NCI-H1694 treated with DMSO at 0.1 percent for 48 hours (cell line): Measurements from ENCODE around the gene TLK2.
"Not testable (repeated sequence)": the region's sequence is repeated elsewhere in the genome, so short reads cannot be mapped to it uniquely, and the experiment has no call there.

Experiments
- DNase-seq: peaks from one replicate; lab custom pipeline; 2025; lab: John Stamatoyannopoulos, UW

The TLK2 gene

DNA sequence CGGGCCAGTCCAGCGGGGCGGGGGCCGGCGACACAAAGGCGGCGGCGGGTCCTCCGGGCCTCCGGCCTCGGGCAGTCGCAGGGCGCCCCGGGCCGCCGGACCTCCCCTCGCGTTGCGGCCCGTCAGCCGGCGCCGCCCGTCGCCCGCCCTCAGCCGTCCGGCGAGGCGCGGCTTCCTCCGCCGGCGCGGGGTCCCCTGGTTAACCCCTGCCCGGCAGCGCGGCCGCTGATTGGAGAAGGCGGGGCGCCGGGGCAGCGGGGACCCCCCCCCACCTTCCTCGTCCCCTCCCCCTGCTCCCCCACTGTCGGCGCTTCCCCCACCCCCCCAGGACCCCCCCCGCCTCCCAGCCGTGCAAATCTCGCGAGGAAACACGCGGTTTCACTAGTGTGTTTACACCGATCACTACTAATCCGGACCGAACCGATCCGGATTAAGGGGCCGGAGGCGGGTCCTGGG is at the start of gene TLK2:
TLK2 (plus strand) TSS at position 402 of the 456 bp plus-strand sequence. CDS start 2,301 bp downstream, outside the sequence.
- peak; percentile 60 for DNase-seq

DNA sequence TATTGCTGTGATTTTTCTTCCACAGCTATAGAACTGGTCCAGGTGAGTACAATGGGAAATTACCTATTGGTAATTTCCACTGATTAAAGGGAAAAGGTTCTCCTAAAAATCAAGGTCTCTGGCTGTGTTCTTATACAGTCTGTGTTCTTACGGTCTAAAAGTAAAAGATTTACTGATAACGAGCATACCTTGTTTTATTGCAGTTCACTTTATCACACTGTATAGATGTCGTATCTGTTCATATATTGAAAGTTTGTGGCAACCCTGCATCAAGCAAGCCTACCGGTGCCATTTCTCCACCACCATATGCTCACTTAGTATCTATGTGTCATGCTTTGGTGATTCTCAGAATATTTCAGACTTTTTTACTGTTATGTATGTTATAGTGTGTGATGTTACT is 43.4 kb upstream of the TLK2 start:
- not testable (repeated sequence) for DNase-seq

DNA sequence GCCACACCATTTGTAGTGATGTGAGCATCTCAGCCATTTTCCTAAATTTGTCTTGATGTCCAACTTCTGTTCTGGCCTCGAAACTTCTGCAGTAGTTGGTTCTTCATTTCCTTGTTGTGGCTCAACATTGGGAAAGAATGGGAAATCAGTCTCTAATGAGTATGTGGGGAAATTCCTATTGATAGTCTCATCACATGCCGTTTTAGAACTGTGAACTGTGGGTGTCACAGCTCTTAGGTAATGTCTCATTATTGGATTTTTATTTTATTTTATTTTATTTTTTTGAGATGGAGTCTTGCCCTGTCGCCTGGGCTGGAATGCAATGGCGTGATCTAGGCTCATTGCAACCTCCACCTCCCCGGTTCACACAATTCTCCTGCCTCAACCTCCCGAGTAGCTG is 37.4 kb upstream of the TLK2 start:
- not testable (repeated sequence) for DNase-seq

DNA sequence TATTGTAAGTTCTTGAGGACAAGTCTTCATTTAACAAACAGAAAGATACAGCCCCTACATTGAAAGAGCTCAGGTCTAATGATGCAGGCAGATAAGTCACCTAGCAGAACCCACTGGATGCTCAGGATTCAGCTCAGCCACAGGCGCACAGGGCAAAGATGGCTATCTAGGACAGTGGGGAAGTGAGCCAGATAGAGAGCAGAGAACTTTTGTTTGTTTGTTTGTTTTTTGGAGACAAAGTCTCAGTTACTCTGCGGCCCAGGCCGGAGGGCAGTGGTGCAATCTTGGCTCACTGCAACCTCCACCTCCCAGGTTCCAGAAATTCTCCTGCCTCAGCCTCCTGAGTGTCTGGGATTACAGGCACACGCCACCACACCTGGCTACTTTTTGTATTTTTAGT is 34.6 kb upstream of the TLK2 start:
- no peak for DNase-seq

DNA sequence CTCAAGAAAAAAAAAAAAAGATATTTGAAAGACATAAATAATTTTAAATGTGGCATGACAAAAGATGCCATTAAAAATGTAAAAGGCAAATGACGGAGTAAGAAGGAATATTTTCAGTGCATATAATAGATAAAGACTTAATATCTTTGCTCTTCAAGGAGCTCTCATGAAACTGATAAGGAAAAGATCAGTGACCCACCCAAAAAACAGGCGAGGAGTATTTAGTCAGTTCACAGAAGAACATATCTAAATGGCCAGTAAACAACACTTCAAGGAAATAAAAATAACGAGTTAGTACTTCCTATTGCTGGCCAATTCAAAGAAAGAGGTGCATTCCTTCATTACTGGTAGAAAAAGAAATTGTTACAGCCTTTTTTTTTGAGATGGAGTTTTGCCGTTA is 32.8 kb upstream of the TLK2 start:
- not testable (repeated sequence) for DNase-seq

DNA sequence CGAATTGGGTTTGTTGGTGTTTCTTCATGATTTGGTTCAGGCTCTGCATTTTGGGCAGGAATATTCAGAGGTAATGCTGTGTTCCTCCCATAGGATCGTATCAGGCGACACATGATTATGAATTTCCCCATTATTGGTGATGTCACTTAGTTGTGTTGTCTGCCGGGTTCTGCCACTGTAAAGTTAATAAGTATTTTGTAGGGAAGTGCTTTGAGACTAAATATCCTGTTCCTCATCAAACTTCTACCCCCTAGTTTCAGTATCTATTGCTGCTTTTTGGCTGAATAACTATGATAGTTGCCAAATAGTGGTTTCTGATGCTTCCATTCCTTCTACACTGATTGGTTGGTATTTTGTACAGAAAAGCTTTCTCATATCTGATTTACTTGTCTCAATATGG is 26.4 kb upstream of the TLK2 start:
- not testable (repeated sequence) for DNase-seq

DNA sequence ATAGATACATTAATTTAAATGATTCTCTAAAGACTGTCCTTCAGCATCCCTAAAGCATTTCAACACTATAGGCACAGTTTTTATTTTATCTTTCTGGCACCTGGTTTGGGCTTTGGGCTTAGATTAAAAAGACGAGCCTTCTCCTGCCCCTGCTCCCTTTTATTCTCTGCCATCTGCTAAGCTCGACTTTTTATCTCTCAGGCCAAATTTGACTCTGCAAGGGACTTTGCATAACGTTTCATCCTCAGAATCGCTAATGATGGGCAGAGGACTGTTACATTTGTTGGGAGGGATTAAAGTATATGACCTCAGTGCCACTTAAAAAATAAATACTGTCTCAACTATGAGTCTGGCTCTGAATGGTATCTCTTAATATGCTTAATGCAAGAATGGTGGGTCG is 25.6 kb upstream of the TLK2 start:
- not testable (repeated sequence) for DNase-seq

DNA sequence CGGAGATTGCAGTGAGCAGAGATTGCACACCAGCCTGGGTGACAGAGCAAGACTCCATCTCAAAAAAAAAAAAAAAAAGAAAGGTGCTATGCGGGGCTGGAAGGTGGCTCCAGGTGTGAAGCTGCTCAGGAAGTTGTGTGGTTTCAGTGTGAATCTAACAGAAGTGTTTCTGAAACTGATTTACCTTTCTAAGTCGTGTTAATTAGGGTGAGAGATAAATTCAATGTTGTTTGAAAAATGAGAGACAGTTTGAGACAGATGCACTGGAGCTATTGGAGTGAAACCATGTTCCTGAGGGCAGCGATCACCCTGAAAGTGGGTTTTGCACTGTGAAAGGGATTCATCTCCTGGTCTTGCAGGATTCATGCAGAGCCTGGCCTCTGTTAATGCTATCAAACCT is 25.0 kb upstream of the TLK2 start:
- not testable (repeated sequence) for DNase-seq

DNA sequence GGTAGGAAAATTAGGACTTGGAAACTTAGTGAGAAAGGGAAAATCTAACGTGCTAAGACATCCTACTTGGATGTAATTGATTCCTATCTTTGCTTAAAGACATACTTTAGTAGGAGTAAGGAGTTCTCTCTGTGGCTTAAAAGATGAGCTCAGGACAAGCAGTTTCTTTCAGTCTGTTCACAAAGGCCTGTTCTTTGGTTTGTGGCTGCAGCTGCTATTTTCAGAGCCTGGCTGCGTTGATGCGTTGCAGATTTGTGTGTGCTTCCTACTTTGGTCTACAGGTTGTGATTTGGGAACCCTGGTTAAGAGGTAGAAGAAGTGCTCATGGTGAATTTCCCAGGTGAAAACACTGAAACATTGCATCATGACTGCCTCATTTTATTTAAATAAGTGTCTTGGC is 24.5 kb upstream of the TLK2 start:
- not testable (repeated sequence) for DNase-seq

DNA sequence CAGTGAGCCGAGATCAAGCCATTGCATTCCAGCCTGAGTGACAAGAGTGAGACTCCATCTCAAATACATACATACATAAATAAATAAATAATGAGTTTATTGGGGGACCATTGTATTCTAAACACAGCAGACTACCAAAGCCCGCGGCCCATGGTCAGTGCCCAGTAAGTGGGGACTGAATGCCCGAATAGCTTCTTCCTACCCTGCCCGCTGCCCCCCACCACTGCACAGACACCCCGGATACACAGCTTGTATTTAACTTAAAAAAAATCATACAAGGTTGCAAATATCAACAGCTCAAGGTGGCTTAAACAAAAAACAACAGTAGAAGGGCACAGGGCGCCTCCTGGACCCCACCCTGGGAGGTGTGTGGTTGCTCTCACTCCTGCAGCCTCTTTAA is 22.6 kb upstream of the TLK2 start:
- no peak for DNase-seq

DNA sequence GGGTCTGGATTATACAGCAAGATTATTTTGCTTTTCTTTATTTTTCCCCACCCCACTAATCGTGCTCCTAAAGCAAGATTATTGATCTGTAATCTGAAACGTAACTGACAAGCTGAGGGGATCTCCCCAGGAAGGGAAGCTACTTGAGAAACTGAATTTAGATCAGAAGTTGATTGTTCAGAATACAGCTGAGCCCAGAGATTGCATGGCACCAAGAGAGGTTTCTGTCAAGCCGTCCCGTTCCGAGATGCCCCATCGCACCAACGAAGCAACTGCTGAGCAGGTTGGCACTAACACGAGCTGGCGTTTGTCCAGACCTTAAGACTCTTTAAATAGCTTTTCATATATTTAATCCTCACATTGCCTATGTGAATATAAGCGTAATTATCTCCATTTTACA is 20.1 kb upstream of the TLK2 start:
- DNase-seq: not testable (repeated sequence)

DNA sequence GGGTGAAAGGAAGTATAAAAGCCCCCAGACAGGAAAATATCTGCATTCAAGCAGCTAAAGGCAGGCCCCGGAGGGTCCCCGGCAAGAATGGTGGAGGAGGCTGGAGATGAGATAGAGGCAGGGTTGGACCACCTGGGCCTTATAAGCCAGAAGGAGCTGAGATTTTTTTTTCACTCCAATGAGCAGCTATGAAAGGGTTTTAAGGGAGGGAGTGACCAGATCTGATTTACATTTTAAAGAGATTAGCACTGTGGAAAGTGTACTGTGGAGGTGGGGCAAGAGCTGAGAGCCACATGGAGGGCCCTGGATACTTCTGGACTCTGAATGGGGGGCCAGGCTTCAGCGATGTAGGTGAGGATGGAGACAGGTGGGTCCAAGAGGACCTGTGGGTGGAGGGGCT is 14.2 kb upstream of the TLK2 start:
- not testable (repeated sequence) for DNase-seq

DNA sequence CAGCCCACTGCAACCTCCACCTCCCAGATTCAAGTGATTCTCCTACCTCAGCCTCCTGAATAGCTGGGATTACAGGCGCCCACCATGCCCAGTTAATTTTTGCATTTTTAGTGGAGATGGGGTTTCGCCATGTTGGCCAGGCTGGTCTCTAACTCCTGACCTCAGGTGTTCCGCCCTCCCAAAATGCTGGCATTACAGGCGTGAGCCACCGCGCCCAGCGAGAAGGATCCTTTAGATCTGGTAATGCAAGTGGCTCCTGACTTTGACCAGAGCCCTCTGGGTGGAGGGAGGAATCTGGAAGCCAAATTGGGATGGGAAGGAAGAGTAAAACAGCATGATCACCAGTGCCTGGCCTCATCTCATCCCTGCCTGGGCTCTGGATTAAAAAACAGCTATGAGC is 13.4 kb upstream of the TLK2 start:
- DNase-seq: not testable (repeated sequence)

DNA sequence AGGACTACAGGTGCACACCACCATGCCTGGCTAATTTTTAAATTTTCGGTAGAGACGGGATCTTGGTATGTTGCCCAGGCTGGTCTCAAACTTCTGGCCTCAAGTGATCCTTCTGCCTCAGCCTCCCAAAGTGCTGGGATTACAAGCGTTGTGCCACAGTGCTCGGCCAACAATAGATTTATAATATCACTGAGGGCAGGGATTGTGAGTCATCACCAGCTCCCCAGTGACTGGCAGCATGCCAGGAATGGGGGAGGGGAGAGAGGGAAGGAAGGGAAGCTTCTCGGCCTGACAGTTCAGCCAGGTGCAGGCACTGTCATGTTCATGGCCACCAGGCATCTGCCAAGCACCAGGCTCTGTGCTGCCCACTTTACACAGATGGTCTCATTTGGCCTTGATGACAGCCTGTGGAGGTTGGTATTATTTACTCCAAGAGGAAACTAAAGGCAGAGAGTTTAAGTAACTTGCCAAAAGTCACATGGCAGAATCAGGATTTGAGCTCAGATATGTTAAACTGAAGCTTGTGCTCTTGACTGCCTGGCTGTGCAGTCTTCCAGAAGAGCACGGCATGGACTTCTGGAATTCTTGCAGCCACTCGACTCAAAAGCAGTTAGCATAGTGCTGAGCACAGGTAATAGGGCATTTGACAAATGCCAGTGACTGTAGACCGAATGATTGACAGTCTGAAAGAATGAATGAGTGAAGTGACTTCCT is 7.8 kb upstream of the TLK2 start:
- DNase-seq: peak; percentile 49

DNA sequence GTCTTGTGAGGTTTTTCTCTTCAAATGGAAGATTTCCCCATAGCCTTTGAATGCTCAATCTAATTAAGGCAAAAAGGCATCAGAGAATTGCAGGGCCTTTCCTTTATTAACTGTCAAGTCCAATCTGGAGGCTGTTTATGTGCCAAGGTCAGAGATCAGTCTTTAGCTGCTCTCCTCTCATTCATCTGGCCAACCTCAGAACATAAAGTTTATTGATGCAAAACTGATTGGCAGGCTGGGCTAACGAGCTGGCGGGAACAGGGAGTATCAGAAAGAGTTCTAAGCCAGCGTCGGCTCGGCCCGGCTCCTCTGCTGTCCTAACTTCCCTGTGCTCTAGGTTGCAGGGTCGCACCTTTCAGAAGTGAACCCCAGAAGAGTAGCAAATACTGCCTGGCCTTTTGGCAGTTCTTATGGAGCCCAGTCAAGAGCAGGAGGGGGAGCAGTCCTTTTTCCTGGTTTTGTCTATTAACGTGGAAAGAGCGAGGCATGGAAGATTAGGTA is 7.2 kb upstream of the TLK2 start:
- DNase-seq: not testable (repeated sequence)

DNA sequence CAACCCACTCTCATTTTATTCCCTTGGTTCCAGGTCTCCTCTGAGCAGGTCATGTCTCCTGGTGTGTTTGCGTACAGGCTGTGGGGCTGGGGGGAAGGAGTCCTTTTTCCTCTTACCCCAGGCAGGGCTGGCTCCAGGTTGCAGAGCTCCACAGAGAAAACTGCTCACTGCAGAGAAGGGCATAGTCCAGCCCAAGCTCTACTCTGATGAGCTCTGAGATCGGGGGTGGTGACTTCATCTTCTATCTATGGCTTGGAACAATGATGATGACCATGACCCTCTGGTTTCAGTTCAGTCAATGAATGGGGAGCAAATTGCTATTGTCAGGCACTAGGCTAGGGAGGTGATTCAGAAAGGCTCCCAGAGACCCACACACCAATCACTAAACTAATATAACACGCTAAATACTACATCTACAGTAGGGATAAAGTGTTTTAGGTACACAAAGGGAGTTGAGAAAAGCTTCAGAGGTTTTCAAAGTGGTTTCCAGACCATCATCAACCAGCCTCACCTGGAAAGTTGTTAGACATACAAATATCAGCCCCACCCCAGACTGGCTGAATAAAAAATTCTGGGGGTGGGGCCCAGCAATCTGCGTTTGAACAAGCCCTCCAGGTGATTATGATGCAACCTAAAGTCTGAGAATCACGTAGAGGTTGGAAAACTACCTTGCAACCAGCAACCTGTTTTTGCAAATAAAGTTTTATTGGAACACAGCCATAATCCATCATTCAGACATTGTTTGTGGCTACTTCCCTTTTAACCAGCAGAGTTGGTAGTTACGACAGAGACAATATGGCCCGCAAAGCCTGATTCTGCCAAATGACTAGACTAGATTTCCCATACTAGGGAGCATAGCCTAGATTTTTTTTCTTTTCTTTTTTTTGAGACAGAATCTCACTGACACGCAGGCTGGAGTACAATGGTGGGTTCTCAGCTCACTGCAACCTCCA is 5.3 kb upstream of the TLK2 start:
- DNase-seq: not testable (repeated sequence)

DNA sequence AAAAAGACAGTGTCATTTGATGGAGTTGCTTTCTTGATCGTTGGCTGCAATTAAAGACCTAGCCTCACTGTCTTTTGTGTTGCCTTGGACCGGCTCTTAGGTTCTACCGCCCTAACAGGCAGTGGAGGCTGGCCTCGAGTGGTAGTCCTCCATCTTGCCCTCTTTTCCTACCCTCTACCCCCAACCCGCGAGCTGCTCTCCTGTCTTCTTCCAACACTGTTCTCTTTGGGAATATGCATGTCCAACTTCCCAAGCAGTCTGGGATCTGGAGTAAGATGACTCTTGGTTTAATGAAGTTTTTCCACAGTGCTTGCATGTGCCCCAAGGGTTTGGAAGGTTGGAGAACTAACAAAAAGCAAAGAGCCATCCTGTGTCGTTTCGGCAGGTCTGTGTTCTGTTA is 1.5 kb upstream of the TLK2 start:
- DNase-seq: not testable (repeated sequence)

DNA sequence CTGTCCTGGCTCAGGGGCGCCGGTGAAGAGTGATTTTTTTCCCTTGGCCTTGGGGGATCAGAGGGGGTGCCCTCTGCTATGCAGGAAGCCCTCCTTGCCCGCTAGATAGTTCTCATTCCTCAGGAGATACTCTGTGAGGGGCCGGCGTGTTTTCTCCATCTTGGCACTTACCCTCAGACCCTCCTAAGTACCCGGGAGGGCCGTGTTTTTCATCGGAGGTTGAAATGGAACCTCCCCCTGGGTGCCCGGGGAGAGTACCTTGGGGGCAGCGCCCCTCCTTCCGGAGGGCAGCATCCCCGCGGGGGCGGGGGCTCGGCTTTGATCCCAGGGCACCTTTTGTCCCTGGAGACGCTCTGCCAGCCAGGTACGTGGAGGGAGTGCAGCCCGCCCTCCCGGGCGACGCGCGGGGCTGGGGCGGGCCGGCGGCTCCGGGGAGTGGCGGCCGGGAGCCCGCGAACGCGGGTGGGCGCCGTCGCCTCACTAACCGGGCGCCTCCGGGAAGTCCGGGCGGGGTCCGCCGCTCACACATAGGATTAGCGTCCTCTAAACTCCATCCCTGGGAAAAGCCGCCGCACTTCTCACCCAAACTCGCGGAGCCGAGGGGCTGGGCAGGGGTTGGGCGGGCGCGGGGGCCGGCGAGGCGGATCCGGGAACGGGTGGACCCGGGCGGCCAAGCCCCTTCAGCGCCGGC is 762 bp upstream of the TLK2 start:
- DNase-seq: not testable (repeated sequence)

DNA sequence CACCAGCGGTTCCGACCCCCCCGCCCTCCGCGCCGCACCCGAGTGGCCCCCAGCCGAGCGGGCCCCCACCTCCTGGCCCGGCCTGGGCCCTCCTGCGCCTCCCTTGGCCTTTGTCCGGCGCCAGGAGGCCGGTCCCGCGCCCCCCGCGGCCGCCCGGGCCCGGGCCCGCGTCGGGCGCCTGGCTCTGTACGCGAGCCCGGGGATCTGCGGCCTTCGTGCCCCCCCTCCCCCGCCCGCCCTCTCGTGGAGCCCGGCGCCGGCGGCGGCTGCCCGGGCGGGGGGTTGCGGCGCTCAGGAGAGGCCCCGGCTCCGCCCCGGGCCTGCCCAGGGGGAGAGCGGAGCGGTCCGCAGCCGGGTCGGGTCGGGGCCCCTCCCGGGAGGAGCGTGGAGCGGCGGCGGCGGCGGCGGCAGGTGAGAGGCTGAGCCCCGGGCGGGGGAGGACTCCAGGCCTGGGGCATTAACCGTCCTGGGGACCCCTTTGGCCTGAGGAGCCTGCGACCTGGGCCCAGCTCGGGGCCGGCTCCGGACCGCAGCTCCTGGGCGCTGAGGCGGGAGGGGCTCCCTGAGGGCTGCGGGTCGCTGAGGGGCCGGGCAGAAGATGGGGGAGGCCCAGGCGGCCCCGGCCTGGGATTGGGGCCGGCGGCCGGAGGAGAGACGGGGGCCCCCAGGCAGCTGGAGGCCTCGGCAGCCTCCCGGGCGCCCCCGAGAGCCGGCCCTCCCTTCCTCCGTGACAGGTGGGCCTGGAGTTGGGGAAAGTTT is 434 bp downstream of the TLK2 start:
- DNase-seq: not testable (repeated sequence)

DNA sequence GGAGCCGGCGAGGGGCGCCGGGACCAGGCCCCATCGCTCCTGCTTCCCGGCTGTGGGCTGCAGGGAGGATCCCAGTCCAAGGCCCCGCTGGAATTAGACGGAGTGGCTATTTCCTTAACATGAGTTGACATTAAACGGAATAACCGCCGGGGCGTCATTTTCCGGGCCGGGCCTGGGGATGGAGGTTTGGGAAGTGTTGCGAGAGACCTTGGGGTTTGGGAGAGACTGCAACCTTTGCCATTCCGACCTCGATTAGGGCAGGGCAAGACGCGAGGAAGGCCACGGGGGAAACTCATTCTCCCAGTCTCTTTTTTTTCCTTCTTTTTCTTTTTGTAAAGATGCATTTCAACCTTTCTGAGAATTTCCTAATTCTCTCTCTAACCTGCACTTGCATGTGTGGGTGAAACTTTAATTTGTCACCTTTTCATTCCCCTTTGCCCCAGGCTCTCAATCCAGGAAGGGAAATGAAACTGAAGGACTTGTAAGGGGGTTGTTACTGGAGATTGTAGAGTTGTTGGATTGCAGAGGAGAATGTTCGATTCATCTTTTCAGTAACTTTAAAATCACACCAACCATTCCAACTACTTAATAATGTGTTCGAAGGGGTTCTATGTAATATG is 1.1 kb downstream of the TLK2 start:
- not testable (repeated sequence) for DNase-seq

DNA sequence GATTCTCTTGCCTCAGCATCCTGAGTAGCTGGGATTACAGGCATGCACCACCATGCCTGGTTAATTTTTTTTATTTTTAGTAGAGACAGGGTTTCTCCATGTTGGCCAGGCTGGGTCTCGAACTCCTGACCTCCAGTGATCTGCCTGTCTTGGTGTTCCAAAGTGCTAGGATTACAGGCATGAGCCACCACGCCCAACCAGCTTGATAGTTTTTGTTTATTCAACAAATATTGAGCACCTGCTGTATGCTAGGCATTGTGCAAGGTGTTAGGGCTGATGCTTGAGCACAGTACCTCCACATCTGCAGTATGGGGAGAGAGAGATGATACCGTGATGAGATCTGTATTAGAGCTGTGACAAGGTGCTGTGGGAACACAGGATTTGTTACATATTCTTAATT is 3.9 kb downstream of the TLK2 start:
- DNase-seq: not testable (repeated sequence)
